ENCODE data around the gene TTC23. TPM values are rescaled to one million over a fixed set of nuclear protein-coding genes. Genes with fewer than 3 reads are reported as not detected.
"Not testable (repeated sequence)": the region's sequence is repeated elsewhere in the genome, so short reads cannot be mapped to it uniquely, and the experiment has no call there.

TTC23 gene
- polyA plus RNA-seq, 4 donors, result 27.4 to 32.6 (median 31.6) TPM

- DNase-seq (ENCODE audit: low read depth in 4 of 4, low spot score in 3 of 4), result peak; percentile 96 to 99 (median 98)
Observed at GRCh38 chr15:99250857-99251841, 1.8 kb upstream of the TTC23 start, which contains the start of gene LRRC28. Gene LRRC28 (plus strand): TSS chr15:99251481. CDS start chr15:99255958, 4,477 bp downstream.

GRCh38 chr15:99250494-99250856 is 1.1 kb upstream of the TTC23 start:
- DNase-seq (ENCODE audit: low read depth in 4 of 4, low spot score in 3 of 4), result no peak

- DNase-seq (ENCODE audit: low read depth in 4 of 4, low spot score in 3 of 4), result no peak
Observed at GRCh38 chr15:99250001-99250400, 620 bp upstream of the TTC23 start.

- no peak for DNase-seq (ENCODE audit: low read depth in 4 of 4, low spot score in 3 of 4)
Observed at GRCh38 chr15:99248000-99248715, 1.2 kb downstream of the TTC23 start.

- DNase-seq (ENCODE audit: low read depth in 4 of 4, low spot score in 3 of 4), result no peak
Observed at GRCh38 chr15:99247062-99247461, 2.3 kb downstream of the TTC23 start.

GRCh38 chr15:99244306-99244705 is 5.1 kb downstream of the TTC23 start:
- DNase-seq (ENCODE audit: low read depth in 4 of 4, low spot score in 3 of 4), result no peak

- no peak for DNase-seq (ENCODE audit: low read depth in 4 of 4, low spot score in 3 of 4)
Observed at GRCh38 chr15:99241752-99242151, 7.6 kb downstream of the TTC23 start.

- DNase-seq (ENCODE audit: low read depth in 4 of 4, low spot score in 3 of 4), result no peak
Observed at GRCh38 chr15:99239545-99240198, 9.7 kb downstream of the TTC23 start.

GRCh38 chr15:99238849-99239248 is 10.5 kb downstream of the TTC23 start:
- no peak for DNase-seq (ENCODE audit: low read depth in 4 of 4, low spot score in 3 of 4)

GRCh38 chr15:99234160-99234559 is 15.2 kb downstream of the TTC23 start:
- not testable (repeated sequence) for DNase-seq (ENCODE audit: low read depth in 4 of 4, low spot score in 3 of 4)

GRCh38 chr15:99232740-99233139 is 16.6 kb downstream of the TTC23 start:
- DNase-seq (ENCODE audit: low read depth in 4 of 4, low spot score in 3 of 4), result no peak

GRCh38 chr15:99230867-99231266 is 18.5 kb downstream of the TTC23 start:
- no peak for DNase-seq (ENCODE audit: low read depth in 4 of 4, low spot score in 3 of 4)

- DNase-seq (ENCODE audit: low read depth in 4 of 4, low spot score in 3 of 4), result no peak
Observed at GRCh38 chr15:99228120-99228770, 21.1 kb downstream of the TTC23 start.

- DNase-seq (ENCODE audit: low read depth in 4 of 4, low spot score in 3 of 4), result no peak
Observed at GRCh38 chr15:99226802-99227201, 22.6 kb downstream of the TTC23 start.

- no peak for DNase-seq (ENCODE audit: low read depth in 4 of 4, low spot score in 3 of 4)
Observed at GRCh38 chr15:99224372-99225214, 24.8 kb downstream of the TTC23 start.

- peak; percentile 22 to 53 (median 38) for DNase-seq (ENCODE audit: low read depth in 4 of 4, low spot score in 3 of 4)
Observed at GRCh38 chr15:99213187-99213811, 36.1 kb downstream of the TTC23 start.

- no peak for DNase-seq (ENCODE audit: low read depth in 4 of 4, low spot score in 3 of 4)
Observed at GRCh38 chr15:99212406-99212805, 37.0 kb downstream of the TTC23 start.

GRCh38 chr15:99211926-99212325 is 37.5 kb downstream of the TTC23 start:
- DNase-seq (ENCODE audit: low read depth in 4 of 4, low spot score in 3 of 4), result no peak

GRCh38 chr15:99210334-99210733 is 39.0 kb downstream of the TTC23 start:
- no peak for DNase-seq (ENCODE audit: low read depth in 4 of 4, low spot score in 3 of 4)
